ENCODE data around the gene HNRNPK. TPM values are rescaled to one million over a fixed set of nuclear protein-coding genes. Genes with fewer than 3 reads are reported as not detected.

Gene HNRNPK
- total RNA-seq, 4 donors from 2014 or later, result 501 to 702 (median 639) TPM

- no peak overlapping the region for H3K4me3 ChIP-seq (replicated peaks in 1 of 3)
- WGBS, 2 donors, result 83 to 84% methylated on average over 6 of the region's 6 CpGs
- no peaks in the 10 kb centered on the region for H3K9me3 ChIP-seq
- no peak overlapping the region for H3K27ac ChIP-seq
- peaks cover 0 to 2% of the 10 kb centered on the region in 2 donors for H3K4me1 ChIP-seq
- TF ChIP-seq CTCF (IDR thresholded peaks at IDR 0.05) (no peak), POLR2A (IDR thresholded peaks at IDR 0.05) (no peak)
- peaks cover 90 to 95% of the 10 kb centered on the region in 2 donors for H3K36me3 ChIP-seq
- intact Hi-C loops (cut with DNase I), result no loop called here
- no peaks in the 10 kb centered on the region for H3K27me3 ChIP-seq
- DNase-seq, result no peak
Measured at GRCh38 chr9:83971485-83971884, 8.5 kb downstream of the HNRNPK start.

- H3K4me3 ChIP-seq (replicated peaks in 1 of 3), result no peak overlapping the region
- H3K4me1 ChIP-seq, result no peaks in the 10 kb centered on the region
- no peak for TF ChIP-seq POLR2A (IDR thresholded peaks at IDR 0.05)
- no peak for TF ChIP-seq CTCF (IDR thresholded peaks at IDR 0.05)
- 85 to 86% methylated on average over 3 of the region's 3 CpGs for WGBS, 2 donors
- H3K9me3 ChIP-seq, result no peaks in the 10 kb centered on the region
- H3K36me3 ChIP-seq, result peaks cover 72 to 77% of the 10 kb centered on the region in 2 donors
- intact Hi-C loops (cut with DNase I), result no loop called here
- H3K27me3 ChIP-seq, result no peaks in the 10 kb centered on the region
- DNase-seq, result no peak
- H3K27ac ChIP-seq, result no peak overlapping the region
Measured at GRCh38 chr9:83969602-83970001, 10.4 kb downstream of the HNRNPK start.

- Histone ChIP-seq H3K4me1 (peaks cover 0 to 4% of the 10 kb centered on the region in 2 donors), H3K27ac (no peak overlapping the region), H3K36me3 (peaks cover 46 to 51% of the 10 kb centered on the region in 2 donors), H3K4me3 (replicated peaks in 1 of 3) (no peak overlapping the region), H3K27me3 (no peaks in the 10 kb centered on the region), H3K9me3 (no peaks in the 10 kb centered on the region)
- TF ChIP-seq CTCF (IDR thresholded peaks at IDR 0.05) (no peak), POLR2A (IDR thresholded peaks at IDR 0.05) (no peak)
- no peak for DNase-seq
- WGBS, 2 donors, result 91 to 92% methylated on average over 1 of the region's 1 CpG
- intact Hi-C loops (cut with DNase I), result no loop called here
Measured at GRCh38 chr9:83967073-83967472, 12.9 kb downstream of the HNRNPK start.

GRCh38 chr9:83966209-83966582 lies 13.8 kb downstream of the HNRNPK start:
- Histone ChIP-seq H3K27me3 (no peaks in the 10 kb centered on the region), H3K4me3 (replicated peaks in 1 of 3) (no peak overlapping the region), H3K9me3 (no peaks in the 10 kb centered on the region), H3K36me3 (peaks cover 38 to 43% of the 10 kb centered on the region in 2 donors), H3K27ac (no peak overlapping the region), H3K4me1 (peaks cover 0 to 6% of the 10 kb centered on the region in 2 donors)
- no peak for TF ChIP-seq CTCF (IDR thresholded peaks at IDR 0.05)
- DNase-seq, result no peak
- intact Hi-C loops (cut with DNase I), result no loop called here
- 88 to 94% methylated on average over 8 of the region's 8 CpGs for WGBS, 2 donors

- Histone ChIP-seq H3K27me3 (no peaks in the 10 kb centered on the region), H3K27ac (no peak overlapping the region), H3K9me3 (no peaks in the 10 kb centered on the region), H3K4me3 (replicated peaks in 1 of 3) (no peak overlapping the region), H3K4me1 (peaks cover 0 to 6% of the 10 kb centered on the region in 2 donors), H3K36me3 (peaks cover 31 to 36% of the 10 kb centered on the region in 2 donors)
- intact Hi-C loops (cut with DNase I), result no loop called here
- WGBS, 2 donors, result 79 to 80% methylated on average over 11 of the region's 11 CpGs
- TF ChIP-seq CTCF (IDR thresholded peaks at IDR 0.05) (no peak), POLR2A (IDR thresholded peaks at IDR 0.05) (no peak)
- no peak for DNase-seq
Measured at GRCh38 chr9:83965350-83966208, 14.4 kb downstream of the HNRNPK start.
